ENCODE results near the gene MAZ. TPM values are rescaled to one million over a fixed set of nuclear protein-coding genes. Genes with fewer than 3 reads are reported as not detected.
"Not testable (repeated sequence)": the region's sequence is repeated elsewhere in the genome, so short reads cannot be mapped to it uniquely, and the experiment has no call there.

The MAZ gene
- 100 to 1,000 TPM; 528 to 590 TPM for total RNA-seq

DNA sequence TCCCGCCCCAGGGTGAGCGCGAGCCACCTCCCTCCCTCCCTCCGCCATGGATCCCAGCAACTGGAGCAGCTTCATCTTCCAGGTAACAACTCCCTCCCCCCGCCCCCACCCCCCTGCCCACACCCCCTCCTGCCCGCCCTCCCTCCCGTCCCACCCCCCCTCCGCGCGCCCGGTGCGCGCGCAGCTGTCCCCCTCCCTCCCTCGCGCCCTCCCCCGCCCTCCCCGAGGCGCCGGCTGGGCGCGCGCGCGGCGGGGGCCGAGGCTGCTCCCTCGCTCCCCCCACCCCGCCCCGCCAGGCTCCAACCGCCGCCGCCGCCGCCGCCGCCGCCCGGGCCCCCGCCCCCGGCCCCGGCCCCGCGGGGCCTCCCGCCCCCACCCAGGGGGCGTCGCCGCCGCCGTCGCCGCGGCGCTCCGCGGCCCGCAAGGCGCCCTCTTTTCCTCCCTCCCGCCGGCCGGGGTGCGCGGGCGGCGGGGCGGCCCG lies at the start of gene MAZ:
Gene MAZ, plus strand, starts transcription at position 431 of the 481 bp plus-strand sequence. CDS start 173 bp downstream, outside the sequence.
- no peak for DNase-seq
- ChIA-PET CTCF (interaction anchor here (2.2 to 4.3 kb wide), 4 partner anchors 10 to 199 kb away, joined by 6 to 39 read pairs (median 20); partner anchors contain the start of genes MVP and PAGR1), POLR2A (interaction anchor here (2.5 kb wide), 1 partner anchor 10 kb away, joined by 9 read pairs; the partner anchor contains the start of gene PAGR1)

DNA sequence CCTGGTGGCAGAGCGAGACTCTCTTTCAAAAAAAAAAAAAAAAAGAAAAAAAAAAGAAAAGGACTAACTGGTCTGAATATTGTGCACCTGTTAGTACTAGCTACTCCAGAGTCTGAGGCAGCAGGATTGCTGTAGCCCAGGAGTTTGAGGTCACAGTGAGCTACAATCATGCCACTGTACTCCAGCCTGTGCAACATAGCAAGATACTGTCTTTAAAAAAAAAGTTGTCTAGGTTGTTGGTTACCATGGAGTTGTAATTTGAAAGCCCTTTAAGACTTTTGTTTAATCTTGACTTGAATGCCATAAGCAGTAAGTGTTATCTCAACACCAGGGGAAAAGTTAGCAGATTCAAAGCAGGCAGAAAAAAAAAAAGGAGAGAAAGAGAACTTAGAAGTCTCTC lies 49.7 kb upstream of the MAZ start:
- DNase-seq, result no peak
- Mint-ChIP-seq H3K36me3 (ENCODE audit: low read depth) (no peaks in the 10 kb centered on the region), H3K4me1 (peaks cover 23% of the 10 kb centered on the region), H3K27me3 (peaks cover 2% of the 10 kb centered on the region), H3K4me3 (no peak overlapping the region), H3K9me3 (no peaks in the 10 kb centered on the region), H3K27ac (peak overlapping the region; percentile 46)
- CTCF ChIA-PET, result interaction anchor here (0.7 to 0.9 kb wide), 5 partner anchors 12 to 881 kb away, joined by 3 to 6 read pairs (median 3); no protein-coding TSS in a partner anchor
- POLR2A ChIA-PET, result interaction anchor here (0.7 kb wide), 1 partner anchor 59 kb away, joined by 3 read pairs; the partner anchor contains the start of gene PAGR1

More for the DNA sequence above, at the start of gene MAZ:
- peaks cover 53% of the 10 kb centered on the region for H3K4me1 Mint-ChIP-seq
- H3K4me3 Mint-ChIP-seq, result peak within 1 kb of the TSS; percentile 97
- no peaks in the 10 kb centered on the region for H3K9me3 Mint-ChIP-seq
- peaks cover 66% of the 10 kb centered on the region for H3K36me3 Mint-ChIP-seq (ENCODE audit: low read depth)
- H3K27me3 Mint-ChIP-seq, result no peaks in the 10 kb centered on the region
- H3K27ac Mint-ChIP-seq, result peak within 1 kb of the TSS; percentile 99

DNA sequence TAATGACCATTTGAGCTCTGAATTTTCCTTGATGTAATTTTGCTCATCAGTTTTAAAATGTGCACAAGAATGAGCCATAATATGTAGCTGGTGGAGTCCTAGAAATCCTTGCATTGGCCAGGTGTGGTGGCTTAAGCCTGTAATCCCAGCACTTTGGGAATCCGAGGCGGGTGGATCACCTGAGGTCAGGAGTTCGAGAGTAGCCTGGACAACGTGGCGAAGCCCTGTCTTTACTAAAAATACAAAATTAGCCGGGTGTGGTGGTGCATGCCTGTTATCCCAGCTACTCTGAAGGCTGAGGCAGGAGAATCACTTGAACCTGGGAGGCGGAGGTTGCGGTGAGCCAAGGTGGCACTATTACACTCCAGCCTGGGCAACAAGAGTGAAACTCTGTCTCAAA lies 49.2 kb upstream of the MAZ start:
- H3K36me3 Mint-ChIP-seq (ENCODE audit: low read depth); H3K27me3 Mint-ChIP-seq; DNase-seq; H3K9me3 Mint-ChIP-seq; H3K27ac Mint-ChIP-seq; H3K4me3 Mint-ChIP-seq: not testable (repeated sequence)
- H3K4me1 Mint-ChIP-seq, result peaks cover 23% of the 10 kb centered on the region
- CTCF ChIA-PET, result interaction anchor here (0.7 to 0.9 kb wide), 3 partner anchors 13 to 881 kb away, joined by 3 to 6 read pairs (median 5); no protein-coding TSS in a partner anchor
- POLR2A ChIA-PET, result interaction anchor here (0.7 kb wide), 1 partner anchor 59 kb away, joined by 3 read pairs; the partner anchor contains the start of gene PAGR1

DNA sequence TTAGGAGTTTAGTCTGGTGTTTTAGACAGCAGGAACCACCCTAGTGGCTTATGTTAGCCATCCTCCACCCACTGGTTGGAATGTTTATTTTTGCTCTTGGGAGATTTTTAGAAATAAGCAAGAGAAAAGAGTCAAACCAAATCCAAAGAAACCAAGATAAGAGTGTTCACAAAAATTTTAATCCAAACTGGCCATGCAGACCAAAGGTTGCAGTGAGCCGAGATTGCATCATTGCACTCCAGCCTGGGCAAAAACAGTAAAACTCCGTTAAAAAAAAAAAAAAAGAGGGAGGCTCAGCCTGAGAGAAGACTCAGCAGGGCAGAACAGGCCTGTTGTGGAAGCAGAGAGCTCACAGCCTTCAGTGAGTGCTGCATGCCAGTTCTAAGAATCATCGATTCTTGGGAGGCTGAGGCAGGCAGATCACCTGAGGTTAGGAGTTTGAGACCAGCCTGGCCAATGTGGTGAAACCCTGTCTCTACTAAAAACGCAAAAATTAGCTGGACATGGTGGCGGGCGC lies 48.3 kb upstream of the MAZ start:
- Mint-ChIP-seq H3K36me3 (ENCODE audit: low read depth) (no peaks in the 10 kb centered on the region), H3K9me3 (no peaks in the 10 kb centered on the region), H3K27me3 (peaks cover 2% of the 10 kb centered on the region), H3K27ac (no peak overlapping the region), H3K4me3 (no peak overlapping the region), H3K4me1 (peaks cover 23% of the 10 kb centered on the region)
- DNase-seq, result no peak
- CTCF ChIA-PET, result no interaction called here
- POLR2A ChIA-PET, result no interaction called here

DNA sequence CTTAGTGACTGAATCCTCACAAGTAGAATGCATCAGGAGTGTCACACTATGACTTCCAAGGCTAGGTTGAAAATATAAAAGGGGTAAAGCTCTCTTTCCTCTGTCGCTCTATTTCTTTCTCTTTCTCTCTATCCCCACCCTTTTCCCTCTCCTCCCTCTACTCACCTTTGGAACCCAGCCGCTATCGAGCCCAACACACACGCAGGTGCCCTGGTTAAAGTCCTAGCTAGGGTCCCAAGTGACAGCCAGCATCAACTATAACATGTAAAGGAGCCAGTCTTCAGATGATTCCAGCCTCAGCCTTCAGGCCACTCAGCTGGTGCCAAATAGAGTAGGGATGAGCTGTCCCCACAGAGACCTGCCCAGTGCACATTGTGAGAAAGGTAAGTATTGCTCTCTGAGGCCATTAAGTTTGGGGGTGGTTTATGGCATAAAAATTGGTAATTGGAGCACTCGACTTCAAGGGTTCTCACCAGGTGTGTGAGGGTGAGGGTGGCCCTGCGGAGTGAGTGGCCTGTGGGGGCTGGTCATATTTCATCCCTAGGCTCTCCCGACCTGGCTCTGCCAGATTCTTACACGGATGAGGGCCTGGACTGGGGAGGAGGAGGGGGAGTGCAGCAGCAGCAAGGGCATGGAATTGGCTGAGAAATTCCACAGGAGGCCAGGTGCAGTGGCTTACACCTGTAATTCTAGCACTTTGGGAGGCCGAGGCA lies 45.6 kb upstream of the MAZ start:
- ChIA-PET POLR2A (no interaction called here), CTCF (no interaction called here)
- no peak for DNase-seq
- H3K4me3 Mint-ChIP-seq, result no peak overlapping the region
- no peak overlapping the region for H3K27ac Mint-ChIP-seq
- H3K4me1 Mint-ChIP-seq, result peaks cover 13% of the 10 kb centered on the region
- peaks cover 2% of the 10 kb centered on the region for H3K27me3 Mint-ChIP-seq
- H3K36me3 Mint-ChIP-seq (ENCODE audit: low read depth), result no peaks in the 10 kb centered on the region
- no peaks in the 10 kb centered on the region for H3K9me3 Mint-ChIP-seq

DNA sequence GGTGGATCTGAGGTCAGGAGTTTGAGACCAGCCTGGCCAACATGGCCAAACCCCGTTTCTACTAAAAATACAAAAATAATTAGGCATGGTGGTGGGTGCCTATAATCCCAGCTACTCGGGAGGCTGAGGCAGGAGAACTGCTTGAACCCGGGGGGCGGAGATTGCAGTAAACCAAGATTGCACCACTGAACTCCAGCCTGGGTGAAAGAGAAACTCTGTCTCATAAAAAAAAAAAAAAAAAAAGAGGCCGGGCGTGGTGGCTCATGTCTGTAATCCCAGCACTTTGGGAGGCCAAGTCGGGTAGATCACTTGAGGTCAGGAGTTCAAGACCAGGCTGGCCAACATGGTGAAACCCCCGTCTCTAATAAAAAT lies 45.1 kb upstream of the MAZ start:
- POLR2A ChIA-PET; H3K27ac Mint-ChIP-seq; CTCF ChIA-PET; H3K36me3 Mint-ChIP-seq (ENCODE audit: low read depth); H3K4me3 Mint-ChIP-seq; H3K9me3 Mint-ChIP-seq; H3K27me3 Mint-ChIP-seq; DNase-seq: not testable (repeated sequence)
- H3K4me1 Mint-ChIP-seq, result peaks cover 13% of the 10 kb centered on the region

DNA sequence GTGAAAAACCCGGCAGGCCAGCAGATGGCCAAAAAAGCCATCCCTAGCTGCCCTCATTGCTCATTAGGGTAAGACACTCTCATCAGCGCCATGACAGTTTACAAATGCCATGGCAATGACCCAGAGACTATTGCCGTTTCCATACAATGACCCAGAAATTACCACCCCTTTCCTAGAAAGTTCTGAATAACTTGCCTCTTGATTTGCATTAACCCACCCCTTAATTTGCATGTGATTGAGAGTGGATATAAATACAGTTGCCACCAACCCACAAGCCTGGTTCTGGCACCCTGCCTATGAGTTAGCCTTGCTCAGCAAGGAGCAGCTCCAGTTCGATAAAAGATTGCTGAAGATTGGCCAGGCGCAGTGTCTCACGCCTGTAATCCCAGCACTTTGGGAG lies 44.4 kb upstream of the MAZ start:
- no peak overlapping the region for H3K4me3 Mint-ChIP-seq
- DNase-seq, result no peak
- ChIA-PET POLR2A (interaction anchor here (0.6 kb wide), 1 partner anchor 29 kb away, joined by 3 read pairs; the partner anchor contains the start of gene KIF22), CTCF (no interaction called here)
- H3K36me3 Mint-ChIP-seq (ENCODE audit: low read depth), result no peaks in the 10 kb centered on the region
- H3K9me3 Mint-ChIP-seq, result no peaks in the 10 kb centered on the region
- H3K27me3 Mint-ChIP-seq, result peaks cover 2% of the 10 kb centered on the region
- H3K4me1 Mint-ChIP-seq, result peaks cover 10% of the 10 kb centered on the region
- H3K27ac Mint-ChIP-seq, result no peak overlapping the region

DNA sequence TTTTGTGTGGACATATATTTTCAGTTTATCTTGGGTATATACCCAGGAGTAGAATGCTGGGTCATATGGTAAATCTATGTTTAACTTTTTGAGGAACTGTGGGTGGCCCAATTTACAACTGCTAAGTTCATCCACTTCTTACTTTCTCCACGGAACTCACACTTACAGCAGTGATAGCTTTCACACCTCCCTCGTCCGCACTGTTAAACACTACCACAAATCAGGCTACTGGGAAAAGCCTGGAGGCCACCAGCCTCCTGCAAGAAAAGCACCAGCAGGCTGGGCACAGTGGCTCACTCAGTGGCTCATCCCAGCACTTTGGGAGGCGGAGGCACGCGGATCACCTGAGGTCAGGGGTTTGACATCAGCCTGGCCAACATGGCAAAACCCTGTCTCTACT lies 43.0 kb upstream of the MAZ start:
- no peaks in the 10 kb centered on the region for H3K9me3 Mint-ChIP-seq
- peaks cover 5% of the 10 kb centered on the region for H3K27me3 Mint-ChIP-seq
- CTCF ChIA-PET, result no interaction called here
- H3K4me3 Mint-ChIP-seq, result no peak overlapping the region
- peaks cover 4% of the 10 kb centered on the region for H3K4me1 Mint-ChIP-seq
- no peak overlapping the region for H3K27ac Mint-ChIP-seq
- no peak for DNase-seq
- no peaks in the 10 kb centered on the region for H3K36me3 Mint-ChIP-seq (ENCODE audit: low read depth)
- POLR2A ChIA-PET, result no interaction called here

DNA sequence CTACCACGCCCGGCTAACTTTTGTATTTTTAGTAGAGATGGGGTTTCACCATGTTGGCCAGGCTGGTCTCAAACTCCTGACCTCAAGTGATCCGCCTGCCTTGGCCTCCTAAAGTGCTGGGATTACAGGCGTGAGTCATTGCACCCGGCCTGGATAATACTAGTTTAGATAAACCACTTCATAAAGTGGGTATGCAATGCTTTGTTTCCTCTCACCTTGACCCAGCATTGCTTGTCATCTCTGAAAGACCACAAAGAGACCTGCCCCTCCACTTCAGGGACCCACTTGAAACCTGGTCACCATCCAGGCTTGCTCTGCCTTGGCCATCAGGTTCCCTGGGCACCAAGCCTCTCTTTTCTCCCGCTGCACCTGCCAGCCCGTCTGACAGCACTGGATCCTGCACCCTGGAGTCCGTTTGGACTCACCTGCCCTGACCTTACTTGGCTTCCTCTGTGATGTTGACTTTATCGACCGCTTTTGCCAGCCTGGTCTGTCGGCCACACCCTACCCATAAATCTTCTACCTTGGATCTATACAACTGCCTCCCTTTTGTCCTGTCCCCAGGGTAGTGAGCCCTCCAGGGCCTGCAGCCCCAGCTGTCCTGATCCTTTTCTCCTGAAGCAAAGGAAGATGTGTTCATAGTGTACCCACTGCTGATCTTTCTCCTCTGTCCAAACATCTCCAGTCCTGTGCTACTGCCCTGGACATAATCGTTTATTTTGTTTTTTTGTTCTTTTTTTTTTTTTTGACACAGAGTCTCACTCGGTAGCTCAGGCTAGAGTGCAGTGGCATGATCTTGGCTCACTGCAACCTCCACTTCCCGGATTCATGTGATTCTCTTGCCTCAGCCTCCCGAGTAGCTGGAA lies 40.9 kb upstream of the MAZ start:
- ChIA-PET CTCF (interaction anchor here (0.6 to 1.8 kb wide), 3 partner anchors 11 to 84 kb away, joined by 3 to 8 read pairs (median 5); no protein-coding TSS in a partner anchor), POLR2A (no interaction called here)
- Mint-ChIP-seq H3K27me3 (peaks cover 4% of the 10 kb centered on the region), H3K9me3 (no peaks in the 10 kb centered on the region), H3K4me3 (no peak overlapping the region), H3K27ac (peak overlapping the region; percentile 13), H3K4me1 (peaks cover 3% of the 10 kb centered on the region), H3K36me3 (ENCODE audit: low read depth) (no peaks in the 10 kb centered on the region)
- DNase-seq, result no peak

DNA sequence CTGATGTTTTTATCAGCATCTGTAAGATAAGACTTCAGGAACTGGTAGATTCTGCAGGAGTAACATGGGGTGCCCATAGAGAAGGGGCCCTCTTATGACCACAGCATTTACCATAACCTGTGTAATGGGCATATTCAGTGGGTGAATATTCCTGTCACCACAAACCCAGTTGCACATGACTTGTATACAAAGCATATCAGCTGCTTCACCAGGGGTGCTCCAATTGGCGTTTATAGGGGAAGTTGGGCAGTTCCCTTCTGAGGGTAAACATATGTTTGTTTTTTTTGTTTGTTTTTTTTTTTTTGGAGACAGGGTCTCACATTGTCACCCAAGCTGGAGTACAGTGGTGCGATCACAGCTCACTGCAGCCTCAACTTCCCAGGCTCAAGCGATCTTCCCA lies 39.8 kb upstream of the MAZ start:
- Mint-ChIP-seq H3K36me3 (ENCODE audit: low read depth) (no peaks in the 10 kb centered on the region), H3K9me3 (no peaks in the 10 kb centered on the region), H3K4me3 (no peak overlapping the region), H3K4me1 (peaks cover 6% of the 10 kb centered on the region), H3K27me3 (peaks cover 2% of the 10 kb centered on the region), H3K27ac (no peak overlapping the region)
- POLR2A ChIA-PET, result no interaction called here
- CTCF ChIA-PET, result interaction anchor here (0.7 to 1.8 kb wide), 3 partner anchors 12 to 101 kb away, joined by 3 to 8 read pairs (median 4); no protein-coding TSS in a partner anchor
- DNase-seq, result no peak

DNA sequence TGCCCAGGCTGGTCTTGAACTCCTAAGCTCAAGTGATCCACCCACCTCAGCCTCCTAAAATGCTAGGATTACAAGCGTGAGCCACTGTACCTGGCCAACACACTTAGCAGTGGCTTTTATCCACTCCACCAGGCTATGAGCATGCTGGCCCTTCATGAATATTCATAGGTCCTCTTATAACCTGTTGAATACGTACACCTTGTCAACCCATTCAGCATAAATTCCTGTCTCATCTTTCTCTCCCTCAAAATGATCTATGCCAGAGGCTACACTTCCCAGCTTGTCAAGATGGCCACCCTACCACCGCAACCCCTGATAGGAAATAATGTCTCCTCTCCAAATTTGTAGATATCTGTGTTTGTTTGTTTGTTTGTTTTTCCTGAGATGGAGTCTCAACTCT lies 39.3 kb upstream of the MAZ start:
- Mint-ChIP-seq H3K27ac (no peak overlapping the region), H3K4me1 (peaks cover 6% of the 10 kb centered on the region), H3K9me3 (no peaks in the 10 kb centered on the region), H3K36me3 (ENCODE audit: low read depth) (no peaks in the 10 kb centered on the region), H3K4me3 (no peak overlapping the region), H3K27me3 (peaks cover 2% of the 10 kb centered on the region)
- DNase-seq, result no peak
- ChIA-PET CTCF (interaction anchor here (0.7 kb wide), 1 partner anchor 21 kb away, joined by 4 read pairs; no protein-coding TSS in a partner anchor), POLR2A (no interaction called here)

DNA sequence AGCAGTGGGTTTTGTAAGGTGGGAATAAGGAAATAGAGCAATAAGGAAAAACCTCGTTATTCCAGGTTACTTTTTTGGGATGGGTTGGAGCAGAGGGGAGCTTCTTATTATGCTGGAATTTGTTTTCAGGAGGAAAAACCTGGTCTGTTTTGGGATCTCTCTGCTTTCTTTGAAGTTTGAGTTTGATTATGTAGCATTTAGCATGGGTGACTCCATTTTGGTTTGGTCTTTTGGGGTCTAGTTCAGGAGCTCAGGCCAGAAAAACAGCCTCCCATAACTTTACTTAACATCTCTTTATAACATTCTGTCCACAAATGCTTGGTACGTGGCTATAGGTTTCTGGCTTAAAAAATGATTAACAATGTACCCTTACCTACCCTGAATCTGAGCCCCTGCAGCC lies 36.8 kb upstream of the MAZ start:
- POLR2A ChIA-PET, result no interaction called here
- Mint-ChIP-seq H3K36me3 (ENCODE audit: low read depth) (no peaks in the 10 kb centered on the region), H3K4me3 (no peak overlapping the region), H3K27me3 (peaks cover 2% of the 10 kb centered on the region), H3K4me1 (peaks cover 12% of the 10 kb centered on the region), H3K9me3 (no peaks in the 10 kb centered on the region), H3K27ac (no peak overlapping the region)
- DNase-seq, result no peak
- CTCF ChIA-PET, result interaction anchor here (0.9 to 2.2 kb wide), 6 partner anchors 10 to 78 kb away, joined by 3 to 10 read pairs (median 4); partner anchors contain the start of gene KIF22
